NCI-H524 treated with DMSO at 0.1 percent for 48 hours (cell line): ENCODE results near the gene LCN15.
"Not testable (repeated sequence)": the region's sequence is repeated elsewhere in the genome, so short reads cannot be mapped to it uniquely, and the experiment has no call there.

ENCODE experiments used
- DNase-seq: peaks from one replicate; lab custom pipeline; 2025; lab: John Stamatoyannopoulos, UW

LCN15 gene

GRCh38 chr9:136794281-136794999 lies 30.1 kb upstream of the LCN15 start:
- DNase-seq = no peak

GRCh38 chr9:136793086-136793946 lies 29.0 kb upstream of the LCN15 start:
- no peak for DNase-seq

- no peak for DNase-seq
These were observed 28.2 kb upstream of the LCN15 start for GRCh38 chr9:136792321-136793085.

GRCh38 chr9:136791516-136792276 lies 27.4 kb upstream of the LCN15 start:
- no peak for DNase-seq

- DNase-seq = peak; percentile 97
These were observed 26.6 kb upstream of the LCN15 start, which contains the start of gene TMEM141 for GRCh38 chr9:136790640-136791515. TMEM141 (plus strand) TSS chr9:136791344; CDS start chr9:136791371, 27 bp downstream.

GRCh38 chr9:136789523-136789937 lies 25.2 kb upstream of the LCN15 start:
- DNase-seq = peak; percentile 46

GRCh38 chr9:136788644-136789522 lies 24.6 kb upstream of the LCN15 start:
- not testable (repeated sequence) for DNase-seq

GRCh38 chr9:136787690-136788400 lies 23.5 kb upstream of the LCN15 start:
- peak; percentile 35 for DNase-seq

- not testable (repeated sequence) for DNase-seq
These were observed 22.7 kb upstream of the LCN15 start for GRCh38 chr9:136786983-136787382.

GRCh38 chr9:136786451-136786850 lies 22.1 kb upstream of the LCN15 start:
- DNase-seq = no peak

GRCh38 chr9:136785565-136786355 lies 21.4 kb upstream of the LCN15 start:
- not testable (repeated sequence) for DNase-seq

GRCh38 chr9:136784997-136785361 lies 20.7 kb upstream of the LCN15 start:
- no peak for DNase-seq

- DNase-seq = no peak
These were observed 20.1 kb upstream of the LCN15 start for GRCh38 chr9:136784249-136784996.

- no peak for DNase-seq
These were observed 18.1 kb upstream of the LCN15 start for GRCh38 chr9:136782452-136782851.

- DNase-seq = no peak
These were observed 15.5 kb upstream of the LCN15 start for GRCh38 chr9:136779808-136780207.

- DNase-seq = no peak
These were observed 13.0 kb upstream of the LCN15 start for GRCh38 chr9:136777359-136777758.

GRCh38 chr9:136776947-136777346 lies 12.6 kb upstream of the LCN15 start:
- no peak for DNase-seq
